ENCODE results near the gene FBXW8. TPM values are rescaled to one million over a fixed set of nuclear protein-coding genes. Genes with fewer than 3 reads are reported as not detected.

Gene FBXW8
- total RNA-seq, 2 donors from 2014 or later = 26.1 to 34.7 TPM

DNA sequence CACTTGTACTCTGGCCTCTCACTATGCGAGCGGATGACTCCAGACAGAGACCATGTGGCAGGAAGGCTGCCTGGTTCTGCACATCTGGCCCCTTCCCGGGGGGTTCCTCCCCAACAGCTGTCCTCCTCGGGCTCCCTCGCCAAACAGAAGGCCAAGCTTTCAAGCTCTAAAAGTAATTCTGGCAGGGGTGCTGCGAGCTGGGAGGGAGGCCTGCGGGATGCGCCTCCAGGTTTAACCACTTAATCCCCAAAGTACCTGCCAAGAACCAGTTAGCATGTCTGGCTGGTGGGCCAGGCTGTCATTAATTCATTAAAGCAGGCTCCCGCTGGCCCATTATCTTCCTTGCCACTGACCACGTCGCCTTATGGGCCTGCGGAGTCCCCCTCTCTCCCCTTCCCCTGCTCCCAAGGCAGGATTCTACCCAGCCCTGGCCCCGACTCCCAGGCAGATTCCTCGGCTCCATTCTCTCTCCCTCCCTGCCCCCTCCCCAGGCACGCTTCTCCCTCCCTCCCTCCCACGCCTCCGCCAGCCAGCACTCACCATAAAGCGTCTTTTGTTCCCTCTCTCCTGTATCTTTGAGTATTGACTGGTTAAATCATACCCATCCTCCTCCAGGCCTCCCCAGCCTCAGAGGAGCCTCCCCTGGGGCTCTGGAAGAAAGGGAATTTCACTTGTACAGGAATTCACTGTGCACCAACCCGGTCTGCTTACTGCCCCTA, 34.4 kb upstream of the FBXW8 start:
- Mint-ChIP-seq H3K27me3 (ENCODE audit: insufficient read depth) (peaks cover 57% of the 10 kb centered on the region), H3K27ac (no peak overlapping the region), H3K4me3 (peak overlapping the region; percentile 37), H3K36me3 (ENCODE audit: low read depth) (no peaks in the 10 kb centered on the region), H3K4me1 (peaks cover 36% of the 10 kb centered on the region), H3K9me3 (peaks cover 7% of the 10 kb centered on the region)
- H3K27me3 ChIP-seq (ENCODE audit: control insufficient read depth, insufficient read depth, low read length, poor library complexity, severe bottlenecking) = peaks cover 40% of the 10 kb centered on the region
- peak; percentile 89 for DNase-seq
- peaks cover 7% of the 10 kb centered on the region for H3K4me1 ChIP-seq (ENCODE audit: control insufficient read depth, insufficient read depth, low read length)
- no peak overlapping the region for H3K27ac ChIP-seq (ENCODE audit: low read depth, low read length)
- TF ChIP-seq, protein P1, sequence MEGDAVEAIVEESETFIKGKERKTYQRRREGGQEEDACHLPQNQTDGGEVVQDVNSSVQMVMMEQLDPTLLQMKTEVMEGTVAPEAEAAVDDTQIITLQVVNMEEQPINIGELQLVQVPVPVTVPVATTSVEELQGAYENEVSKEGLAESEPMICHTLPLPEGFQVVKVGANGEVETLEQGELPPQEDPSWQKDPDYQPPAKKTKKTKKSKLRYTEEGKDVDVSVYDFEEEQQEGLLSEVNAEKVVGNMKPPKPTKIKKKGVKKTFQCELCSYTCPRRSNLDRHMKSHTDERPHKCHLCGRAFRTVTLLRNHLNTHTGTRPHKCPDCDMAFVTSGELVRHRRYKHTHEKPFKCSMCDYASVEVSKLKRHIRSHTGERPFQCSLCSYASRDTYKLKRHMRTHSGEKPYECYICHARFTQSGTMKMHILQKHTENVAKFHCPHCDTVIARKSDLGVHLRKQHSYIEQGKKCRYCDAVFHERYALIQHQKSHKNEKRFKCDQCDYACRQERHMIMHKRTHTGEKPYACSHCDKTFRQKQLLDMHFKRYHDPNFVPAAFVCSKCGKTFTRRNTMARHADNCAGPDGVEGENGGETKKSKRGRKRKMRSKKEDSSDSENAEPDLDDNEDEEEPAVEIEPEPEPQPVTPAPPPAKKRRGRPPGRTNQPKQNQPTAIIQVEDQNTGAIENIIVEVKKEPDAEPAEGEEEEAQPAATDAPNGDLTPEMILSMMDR (conservative IDR thresholded peaks at IDR 0.05) = no peak
- no peaks in the 10 kb centered on the region for H3K36me3 ChIP-seq (ENCODE audit: control insufficient read depth, insufficient read depth, low read length)
- whole genome bisulfite sequencing, 2 experiments (ENCODE audit: insufficient coverage in 1 of 2, insufficient read length in 1 of 2) = 13 to 17% methylated on average over 9 to 19 of the region's 19 CpGs
- no peak overlapping the region for H3K9ac ChIP-seq (ENCODE audit: extremely low read depth, low read length, poor library complexity, severe bottlenecking)
- no peak overlapping the region for H3K4me3 ChIP-seq (ENCODE audit: low read length)
- peaks cover 10% of the 10 kb centered on the region for H3K9me3 ChIP-seq (ENCODE audit: control insufficient read depth, low read length)

GRCh38 chr12:116878567-116879508, 31.9 kb upstream of the FBXW8 start:
- H3K4me3 Mint-ChIP-seq = peak overlapping the region; percentile 66
- H3K9me3 Mint-ChIP-seq = peaks cover 7% of the 10 kb centered on the region
- peaks cover 65% of the 10 kb centered on the region for H3K27me3 ChIP-seq (ENCODE audit: control insufficient read depth, insufficient read depth, low read length, poor library complexity, severe bottlenecking)
- H3K36me3 ChIP-seq (ENCODE audit: control insufficient read depth, insufficient read depth, low read length) = no peaks in the 10 kb centered on the region
- H3K27me3 Mint-ChIP-seq (ENCODE audit: insufficient read depth) = peaks cover 74% of the 10 kb centered on the region
- H3K9me3 ChIP-seq (ENCODE audit: control insufficient read depth, low read length) = peaks cover 10% of the 10 kb centered on the region
- H3K4me1 ChIP-seq (ENCODE audit: control insufficient read depth, insufficient read depth, low read length) = peaks cover 11% of the 10 kb centered on the region
- no peak overlapping the region for H3K27ac ChIP-seq (ENCODE audit: low read depth, low read length)
- peaks cover 42% of the 10 kb centered on the region for H3K4me1 Mint-ChIP-seq
- peak overlapping the region; percentile 80 for H3K4me3 ChIP-seq (ENCODE audit: low read length)
- no peaks in the 10 kb centered on the region for H3K36me3 Mint-ChIP-seq (ENCODE audit: low read depth)
- 2 to 4% methylated on average over 32 to 55 of the region's 55 CpGs for WGBS, 2 experiments (ENCODE audit: insufficient coverage in 1 of 2, insufficient read length in 1 of 2)
- H3K27ac Mint-ChIP-seq = peak overlapping the region; percentile 29
- H3K9ac ChIP-seq (ENCODE audit: extremely low read depth, low read length, poor library complexity, severe bottlenecking) = no peak overlapping the region
- TF ChIP-seq, protein P1 (conservative IDR thresholded peaks at IDR 0.05) = no peak
- peak; percentile 84 for DNase-seq

DNA sequence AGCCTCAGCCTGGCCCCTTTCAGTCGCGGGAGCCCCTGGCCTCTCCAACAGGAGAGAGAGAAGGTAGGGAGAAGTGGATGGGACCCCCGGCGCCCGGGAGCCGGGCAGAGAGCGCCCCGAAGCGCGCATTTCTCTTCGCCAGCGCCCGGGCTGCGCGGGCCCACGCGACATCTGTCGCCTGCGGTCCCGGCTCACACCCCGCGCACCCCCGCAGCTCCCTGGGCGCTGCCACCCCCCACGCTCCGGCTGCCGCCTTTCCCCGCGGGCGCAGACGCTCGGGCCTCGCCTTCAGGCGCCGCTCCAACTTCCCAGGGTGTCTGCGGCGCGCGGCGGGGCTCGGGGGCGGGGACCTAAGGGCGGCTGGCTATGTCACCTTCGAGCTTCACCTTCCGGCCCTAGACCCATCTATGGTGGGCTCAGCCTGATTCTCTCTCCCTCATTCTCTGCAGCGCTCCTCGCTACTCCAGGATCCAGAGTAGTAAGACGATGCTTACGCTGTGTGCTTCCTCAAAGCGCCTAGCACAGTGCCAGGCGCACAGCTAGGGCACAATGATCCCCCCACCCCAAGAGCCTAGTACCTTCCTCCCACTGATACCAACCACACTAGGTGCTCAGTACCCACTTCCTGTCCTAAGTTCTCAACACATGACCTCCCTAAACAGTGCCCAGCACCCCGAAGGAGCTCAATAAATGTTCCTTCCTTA, 31.1 kb upstream of the FBXW8 start:
- Mint-ChIP-seq H3K4me3 (peak overlapping the region; percentile 66), H3K9me3 (peaks cover 4% of the 10 kb centered on the region), H3K4me1 (peaks cover 36% of the 10 kb centered on the region), H3K27ac (peak overlapping the region; percentile 29), H3K36me3 (ENCODE audit: low read depth) (no peaks in the 10 kb centered on the region), H3K27me3 (ENCODE audit: insufficient read depth) (peaks cover 79% of the 10 kb centered on the region)
- Histone ChIP-seq H3K4me3 (ENCODE audit: low read length) (peak overlapping the region; percentile 80), H3K27me3 (ENCODE audit: control insufficient read depth, insufficient read depth, low read length, poor library complexity, severe bottlenecking) (peaks cover 72% of the 10 kb centered on the region), H3K4me1 (ENCODE audit: control insufficient read depth, insufficient read depth, low read length) (peaks cover 11% of the 10 kb centered on the region), H3K9me3 (ENCODE audit: control insufficient read depth, low read length) (peaks cover 6% of the 10 kb centered on the region), H3K9ac (ENCODE audit: extremely low read depth, low read length, poor library complexity, severe bottlenecking) (no peak overlapping the region), H3K27ac (ENCODE audit: low read depth, low read length) (no peak overlapping the region), H3K36me3 (ENCODE audit: control insufficient read depth, insufficient read depth, low read length) (no peaks in the 10 kb centered on the region)
- peak; percentile 76 for DNase-seq
- TF ChIP-seq, protein P1 (conservative IDR thresholded peaks at IDR 0.05) = no peak
- 2% methylated on average over 25 to 52 of the region's 52 CpGs for WGBS, 2 experiments (ENCODE audit: insufficient coverage in 1 of 2, insufficient read length in 1 of 2)

Data from endodermal cell (in vitro differentiated cells).